ENCODE results near the gene ZNF417. TPM values are rescaled to one million over a fixed set of nuclear protein-coding genes. Genes with fewer than 3 reads are reported as not detected.
"Not testable (repeated sequence)": the region's sequence is repeated elsewhere in the genome, so short reads cannot be mapped to it uniquely, and the experiment has no call there.

Gene ZNF417
- total RNA-seq, 1 donor from 2014 or later: 31.0 TPM

- peak; percentile 24 for DNase-seq (ENCODE audit: low spot score)
Observed at GRCh38 chr19:57887195-57887941, 29.0 kb downstream of the ZNF417 start.

DNA sequence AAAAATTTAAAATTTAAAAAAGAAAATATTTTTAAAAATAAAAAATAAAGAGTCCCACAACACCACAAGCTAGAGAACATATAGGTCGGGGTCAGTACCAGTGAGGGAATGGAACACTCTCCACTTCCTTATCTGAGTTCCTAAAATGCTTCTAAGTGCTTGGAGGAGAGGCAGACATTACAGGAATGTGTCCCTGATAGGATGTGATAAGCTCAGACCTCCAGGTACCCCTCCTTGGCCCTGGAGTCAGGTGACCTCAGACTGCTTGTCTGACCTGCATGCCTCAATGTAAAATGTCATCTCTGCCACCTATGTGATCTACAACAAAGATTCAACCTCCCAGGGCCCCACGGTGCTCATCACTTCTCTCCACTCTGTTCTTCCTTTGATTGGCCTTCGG is 30.3 kb downstream of the ZNF417 start:
- no peak for DNase-seq (ENCODE audit: low spot score)

GRCh38 chr19:57873883-57874799 is 42.3 kb downstream of the ZNF417 start:
- not testable (repeated sequence) for DNase-seq (ENCODE audit: low spot score)

- no peak for DNase-seq (ENCODE audit: low spot score)
Observed at GRCh38 chr19:57872450-57872849, 43.9 kb downstream of the ZNF417 start.

DNA sequence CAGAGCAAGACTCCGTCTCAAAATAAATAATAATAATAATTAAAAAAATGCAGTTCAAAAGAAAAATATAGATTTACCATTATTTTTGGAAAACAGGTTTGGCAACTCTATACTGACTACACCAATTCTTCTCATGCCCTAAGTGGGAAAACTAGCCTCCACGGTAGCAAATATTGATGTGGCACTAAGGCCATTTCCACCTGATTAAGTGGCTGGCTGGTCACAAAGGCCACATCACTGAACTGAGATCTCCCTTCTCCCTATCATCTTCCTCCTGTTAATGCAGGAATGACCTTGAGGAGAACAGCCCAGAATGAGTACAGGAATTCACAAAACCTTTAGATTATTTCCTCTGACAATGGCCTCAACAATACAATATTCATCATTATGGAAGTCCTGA is 46.2 kb downstream of the ZNF417 start:
- DNase-seq (ENCODE audit: low spot score): no peak

- DNase-seq (ENCODE audit: low spot score): not testable (repeated sequence)
Observed at GRCh38 chr19:57869655-57870054, 46.7 kb downstream of the ZNF417 start.

DNA sequence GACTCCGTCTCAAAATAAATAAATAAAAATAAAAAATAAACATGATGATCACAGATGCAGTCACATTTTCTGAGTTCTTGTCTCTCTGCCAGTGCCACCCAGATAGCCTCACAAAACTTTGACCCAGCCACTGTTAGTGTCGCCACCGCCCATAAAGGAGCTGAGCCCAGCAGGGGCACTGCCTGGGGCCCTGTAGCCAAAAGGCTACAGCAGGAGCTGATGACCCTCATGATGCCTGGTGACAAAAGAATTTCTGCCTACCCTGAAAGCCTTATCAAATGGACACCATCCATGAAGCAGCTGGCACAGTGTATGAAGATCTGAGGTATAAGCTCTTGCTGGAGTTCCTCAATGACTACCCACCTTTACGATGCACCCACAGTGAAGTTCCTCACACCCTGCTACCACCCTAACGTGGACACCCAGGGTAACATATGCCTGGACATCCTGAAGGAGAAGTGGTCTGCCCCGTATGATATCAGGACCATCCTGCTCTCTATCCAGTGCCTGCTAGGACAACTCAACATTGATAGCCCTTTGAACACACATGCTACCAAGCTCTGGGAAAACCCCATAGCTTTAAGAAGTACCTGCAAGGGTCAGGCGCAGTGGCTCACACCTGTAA is 48.4 kb downstream of the ZNF417 start:
- no peak for DNase-seq (ENCODE audit: low spot score)

Other genes with a start within 250 kb of the ZNF417 start
- not detected for gene ZSCAN4, start 247.7 kb downstream of the ZNF417 start, total RNA-seq
- 5.3 TPM for gene ZNF551, start 234.6 kb downstream of the ZNF417 start, total RNA-seq
- gene ZNF154, start 207.4 kb downstream of the ZNF417 start, total RNA-seq: 11.7 TPM
- 14.9 TPM for gene ZNF671, start 189.0 kb downstream of the ZNF417 start, total RNA-seq
- gene ZNF776, start 169.8 kb downstream of the ZNF417 start, total RNA-seq: 21.6 TPM
- 20.2 TPM for gene ZNF586, start 146.9 kb downstream of the ZNF417 start, total RNA-seq
- gene ZNF552, start 101.7 kb downstream of the ZNF417 start, total RNA-seq: 47.0 TPM
- gene ZNF587B, start 86.3 kb downstream of the ZNF417 start, total RNA-seq: 15.9 TPM
- gene ZNF587, start 66.7 kb downstream of the ZNF417 start, total RNA-seq: 60.0 TPM
- gene ZNF814, start 27.6 kb downstream of the ZNF417 start, total RNA-seq: 23.6 TPM
- 14.1 TPM for gene ZNF418, start 18.8 kb upstream of the ZNF417 start, total RNA-seq
- gene ZNF256, start 31.1 kb upstream of the ZNF417 start, total RNA-seq: 5.7 TPM
- gene C19orf18, start 57.9 kb upstream of the ZNF417 start, total RNA-seq: 0.60 TPM
- gene ZNF606, start 86.2 kb upstream of the ZNF417 start, total RNA-seq: 23.3 TPM
- gene ZSCAN1, start 117.4 kb upstream of the ZNF417 start, total RNA-seq: 1.3 TPM
- 11.1 TPM for gene ZNF135, start 142.7 kb upstream of the ZNF417 start, total RNA-seq
- gene ZSCAN18, start 181.6 kb upstream of the ZNF417 start, total RNA-seq: 111 TPM
- 16.9 TPM for gene ZNF329, start 234.2 kb upstream of the ZNF417 start, total RNA-seq

Data from mucosa of gallbladder (tissue), 1 donor.